T-cell (primary cell): ENCODE measurements around the gene AGTRAP. TPM values are rescaled to one million over a fixed set of nuclear protein-coding genes. Genes with fewer than 3 reads are reported as not detected.

ENCODE experiments used
- ATAC-seq, 4 experiments: fragments of 200-7000 bp in 3 of 4; fragments of 150-1000 bp in 1 of 4; cut with Tn5 transposase; replicated peaks in 1 of 4; 1 replicate in 3 of 4; 2 replicates in 1 of 4; pipeline ENCODE4 v1.10.0; 2021; ENCODE audit warnings: moderate library complexity in 3 of 4, mild to moderate bottlenecking in 2 of 4, moderate number of reproducible peaks in 1 of 4
- CTCF ChIA-PET, 2 donors: fragments of 300-600 bp; sonication (Branson Sonifier 250); formaldehyde crosslinking; loops; one replicate each; lab custom pipeline; 2022; ENCODE audit warnings: antibody characterized with exemption in 2 of 2; lab: Charles Lee
- POLR2A ChIA-PET, 2 donors: fragments of 300-600 bp; sonication (Branson Sonifier 250); formaldehyde crosslinking; loops; one replicate each; lab custom pipeline; 2022; ENCODE audit warnings: antibody characterized with exemption in 2 of 2; lab: Charles Lee
- DNase-seq, 35 experiments: peaks; one replicate each; pipeline versions ENCODE4 v3.0.0 to v3.0.0-alpha.2; 2013 to 2023
- H3K27ac ChIP-seq: one replicate; pipeline ENCODE4 v1.5.1; 2013; ENCODE audit warnings: low read length
- H3K27me3 ChIP-seq, 2 experiments: replicated peaks in 1 of 2; 1 replicate in 1 of 2; 2 replicates in 1 of 2; pipeline versions ENCODE4 v1.6.1 to v1.7.0; 2013; ENCODE audit warnings: low read length in 1 of 2, mixed read lengths in 1 of 2; ENCODE audit not compliant: control insufficient read depth in 2 of 2, insufficient read depth in 2 of 2; ENCODE audit errors: extremely low read depth in 1 of 2
- H3K36me3 ChIP-seq, 2 donors: 1 replicate in 1 of 2; 2 replicates in 1 of 2; pipeline versions ENCODE4 v1.6.1 to v1.7.0; 2013; ENCODE audit warnings: low read length in 1 of 2; ENCODE audit not compliant: control insufficient read depth in 2 of 2, insufficient read depth in 1 of 2; ENCODE audit errors: extremely low read depth in 1 of 2
- H3K4me1 ChIP-seq, 2 experiments: 1 replicate in 1 of 2; 2 replicates in 1 of 2; pipeline versions ENCODE4 v1.6.1 to v1.7.0; 2013; ENCODE audit warnings: low read length in 2 of 2, mixed read lengths in 1 of 2; ENCODE audit not compliant: insufficient read depth in 2 of 2, control insufficient read depth in 1 of 2; ENCODE audit errors: extremely low read depth in 1 of 2
- H3K4me3 ChIP-seq, 2 donors: 1 replicate in 1 of 2; 2 replicates in 1 of 2; pipeline versions ENCODE4 v1.5.1 to v1.7.0; 2013; ENCODE audit warnings: mild to moderate bottlenecking in 2 of 2, low read length in 1 of 2, moderate library complexity in 1 of 2; ENCODE audit not compliant: control insufficient read depth in 1 of 2; ENCODE audit errors: extremely low read depth in 1 of 2
- H3K9me3 ChIP-seq: 2 replicates; pipeline ENCODE4 v1.7.0; 2013
- H3K27ac Mint-ChIP-seq, 2 donors: one replicate each; pipeline ENCODE4 v1.8.0; 2020 to 2021; ENCODE audit warnings: mild to moderate bottlenecking in 2 of 2, mixed read lengths in 2 of 2
- H3K27me3 Mint-ChIP-seq, 2 donors: one replicate each; pipeline ENCODE4 v1.8.0; 2021 to 2022; ENCODE audit warnings: mixed read lengths in 2 of 2
- H3K36me3 Mint-ChIP-seq: one replicate; pipeline ENCODE4 v1.8.0; 2021; ENCODE audit warnings: mixed read lengths
- H3K4me1 Mint-ChIP-seq, 3 donors: one replicate each; pipeline ENCODE4 v1.8.0; 2020 to 2022; ENCODE audit warnings: mixed read lengths in 3 of 3, mild to moderate bottlenecking in 1 of 3
- H3K4me3 Mint-ChIP-seq, 3 donors: one replicate each; pipeline ENCODE4 v1.8.0; 2020 to 2022; ENCODE audit warnings: mild to moderate bottlenecking in 3 of 3, mixed read lengths in 3 of 3, moderate library complexity in 3 of 3
- H3K9me3 Mint-ChIP-seq, 3 donors: one replicate each; pipeline ENCODE4 v1.8.0; 2020 to 2022; ENCODE audit warnings: mixed read lengths in 3 of 3
- WGBS: methylation state at CpG from one replicate; pipeline ENCODE4 v1.1.5; 2013; ENCODE audit warnings: missing lambda C conversion rate; ENCODE audit not compliant: insufficient coverage; 5-methylcytosine and 5-hydroxymethylcytosine counted together
- total RNA-seq, 35 experiments: library from RNA in 6 of 35; stranded (reverse) in 6 of 35; fragments of 120-200 nt in 1 of 35; gene quantifications; one replicate each; pipeline versions ENCODE4 v1.2.1 to v1.2.4 and lab custom pipeline; 2013 to 2026

Gene AGTRAP
- total RNA-seq, 5 donors from 2014 or later (not counting 1 experiment from before 2014, with no cell fraction given): 15.8 to 30.4 (median 19.5) TPM

GRCh38 chr1:11714831-11715575 is 20.9 kb upstream of the AGTRAP start:
- H3K27me3 ChIP-seq: peaks cover 0 to 15% of the 10 kb centered on the region in 2 experiments
- H3K9me3 ChIP-seq: no peaks in the 10 kb centered on the region
- H3K4me3 ChIP-seq: no peak overlapping the region
- H3K36me3 Mint-ChIP-seq: no peaks in the 10 kb centered on the region
- ChIA-PET POLR2A (no interaction called here), CTCF (interaction anchor here in 1 of 2 donors (1.0 kb wide), 2 partner anchors 62 to 65 kb away, joined by 3 read pairs; no protein-coding TSS in a partner anchor)
- peaks cover 0 to 21% of the 10 kb centered on the region in 2 experiments for H3K4me1 ChIP-seq
- no peaks in the 10 kb centered on the region for H3K9me3 Mint-ChIP-seq
- H3K27me3 Mint-ChIP-seq: peaks cover 0 to 1% of the 10 kb centered on the region in 2 donors
- WGBS: 92% methylated on average over 16 of the region's 24 CpGs
- peaks cover 12 to 14% (median 13%) of the 10 kb centered on the region in 3 donors for H3K4me1 Mint-ChIP-seq
- DNase-seq: no peak
- no peak overlapping the region for H3K4me3 Mint-ChIP-seq
- H3K36me3 ChIP-seq: no peaks in the 10 kb centered on the region
- H3K27ac ChIP-seq: no peak overlapping the region
- no peak for ATAC-seq
- no peak overlapping the region for H3K27ac Mint-ChIP-seq

DNA sequence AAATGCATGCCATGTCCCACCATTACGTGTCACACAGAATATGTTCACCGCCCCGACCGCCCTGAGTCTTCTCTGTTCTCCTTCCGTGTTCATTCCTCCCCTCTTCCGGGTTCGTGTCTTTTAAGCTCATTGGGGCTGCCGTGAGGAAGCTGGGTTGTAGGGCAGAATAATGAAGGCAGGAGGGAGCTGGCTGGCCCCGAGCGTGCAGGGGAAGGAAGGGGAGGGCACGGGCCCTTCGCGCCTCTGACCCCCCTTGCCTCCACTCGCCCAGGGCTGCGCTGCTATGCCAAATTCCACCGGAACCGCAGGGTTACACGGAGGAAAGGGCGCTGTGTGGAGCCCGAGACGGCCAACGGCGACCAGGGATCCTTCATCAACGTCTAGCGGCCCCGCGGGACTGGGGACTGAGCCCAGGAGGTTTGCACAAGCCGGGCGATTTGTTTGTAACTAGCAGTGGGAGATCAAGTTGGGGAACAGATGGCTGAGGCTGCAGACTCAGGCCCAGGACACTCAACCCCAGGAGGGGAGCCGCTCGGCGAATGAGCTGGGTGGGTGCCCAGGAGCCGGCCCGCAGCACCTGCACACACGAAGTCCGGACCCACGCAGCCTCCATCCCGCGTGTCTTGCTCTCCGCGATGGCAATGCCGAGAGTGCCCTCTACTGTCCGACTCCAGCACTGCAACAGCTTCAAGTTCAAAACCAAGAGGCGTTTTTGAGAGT is 16.5 kb upstream of the AGTRAP start:
- Mint-ChIP-seq H3K36me3 (no peaks in the 10 kb centered on the region), H3K4me3 (peak overlapping the region; percentile 79 to 88 (median 83)), H3K27me3 (no peaks in the 10 kb centered on the region), H3K4me1 (peaks cover 12 to 15% (median 14%) of the 10 kb centered on the region in 3 donors), H3K9me3 (no peaks in the 10 kb centered on the region), H3K27ac (peak overlapping the region; percentile 95)
- peak overlapping the region; percentile 61 to 65 for H3K4me3 ChIP-seq
- DNase-seq (peak; percentile 67 to 94 (median 83)), ATAC-seq (peak; percentile 89 to 92 (median 91))
- H3K27ac ChIP-seq: peak overlapping the region; percentile 85
- no peaks in the 10 kb centered on the region for H3K27me3 ChIP-seq
- no peaks in the 10 kb centered on the region for H3K36me3 ChIP-seq
- H3K4me1 ChIP-seq: peaks cover 0 to 19% of the 10 kb centered on the region in 2 experiments
- POLR2A ChIA-PET: interaction anchor here (0.6 to 0.8 kb wide), 4 partner anchors 12 to 344 kb away, joined by 3 to 12 read pairs (median 8); partner anchors contain the start of gene FBXO6 (in 1 of the 2)
- WGBS: 0% methylated on average over 21 of the region's 44 CpGs
- CTCF ChIA-PET: interaction anchor here (0.6 to 3.0 kb wide), 17 partner anchors 11 to 682 kb away, joined by 3 to 56 read pairs (median 4); partner anchors contain the start of genes AGTRAP (in 1 of the 2), FBXO2 (in 1 of the 2), FBXO44 (in 1 of the 2) and FBXO6 (in 1 of the 2)
- H3K9me3 ChIP-seq: no peaks in the 10 kb centered on the region

GRCh38 chr1:11720033-11720376 is 15.9 kb upstream of the AGTRAP start:
- H3K4me3 ChIP-seq: peak overlapping the region; percentile 61 to 65
- no peak for ATAC-seq
- CTCF ChIA-PET: interaction anchor here (0.6 to 3.0 kb wide), 12 partner anchors 11 to 478 kb away, joined by 3 to 56 read pairs (median 6); partner anchors contain the start of genes AGTRAP (in 1 of the 2), FBXO2 (in 1 of the 2), FBXO44 (in 1 of the 2) and FBXO6 (in 1 of the 2)
- H3K4me3 Mint-ChIP-seq: peak overlapping the region; percentile 79 to 88 (median 83)
- H3K27me3 Mint-ChIP-seq: no peaks in the 10 kb centered on the region
- no peaks in the 10 kb centered on the region for H3K27me3 ChIP-seq
- no peaks in the 10 kb centered on the region for H3K9me3 Mint-ChIP-seq
- no peaks in the 10 kb centered on the region for H3K36me3 Mint-ChIP-seq
- peak overlapping the region; percentile 85 for H3K27ac ChIP-seq
- peak overlapping the region; percentile 95 for H3K27ac Mint-ChIP-seq
- H3K4me1 Mint-ChIP-seq: peaks cover 12 to 18% (median 14%) of the 10 kb centered on the region in 3 donors
- POLR2A ChIA-PET: interaction anchor here (0.6 to 0.8 kb wide), 3 partner anchors 56 to 344 kb away, joined by 3 to 12 read pairs (median 11); partner anchors contain the start of gene FBXO6 (in 1 of the 2)
- no peaks in the 10 kb centered on the region for H3K9me3 ChIP-seq
- DNase-seq: no peak
- no peaks in the 10 kb centered on the region for H3K36me3 ChIP-seq
- peaks cover 0 to 19% of the 10 kb centered on the region in 2 experiments for H3K4me1 ChIP-seq
- 88% methylated on average over 6 of the region's 12 CpGs for WGBS

DNA sequence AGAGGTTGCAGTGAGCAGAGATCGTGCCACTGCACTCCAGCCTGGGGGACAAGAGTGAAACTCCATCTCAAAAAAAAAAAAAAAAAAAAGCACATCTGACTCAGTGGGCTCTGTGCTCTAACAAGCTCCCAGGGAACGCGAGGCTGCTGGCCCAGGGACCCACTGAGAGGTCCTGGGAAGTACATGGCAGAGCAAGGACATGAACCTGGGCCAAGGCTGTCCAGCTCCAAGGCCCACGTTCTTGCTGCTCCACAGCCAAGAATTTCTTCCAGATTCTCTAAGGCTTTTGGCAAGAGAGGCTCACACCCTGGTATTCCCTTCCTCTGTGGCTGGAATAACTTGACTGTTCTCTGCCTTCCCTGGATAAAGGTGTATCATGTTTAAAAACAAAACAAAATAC is 15.4 kb upstream of the AGTRAP start:
- no peak for DNase-seq
- H3K4me1 Mint-ChIP-seq: peaks cover 16 to 23% (median 17%) of the 10 kb centered on the region in 3 donors
- no peaks in the 10 kb centered on the region for H3K27me3 Mint-ChIP-seq
- H3K36me3 Mint-ChIP-seq: no peaks in the 10 kb centered on the region
- Histone ChIP-seq H3K4me1 (peaks cover 0 to 24% of the 10 kb centered on the region in 2 experiments), H3K36me3 (no peaks in the 10 kb centered on the region), H3K9me3 (no peaks in the 10 kb centered on the region), H3K4me3 (no peak overlapping the region), H3K27ac (no peak overlapping the region), H3K27me3 (no peaks in the 10 kb centered on the region)
- ChIA-PET POLR2A (no interaction called here), CTCF (interaction anchor here (0.6 to 3.0 kb wide), 10 partner anchors 10 to 399 kb away, joined by 3 to 56 read pairs (median 6); partner anchors contain the start of genes AGTRAP (in 1 of the 2), FBXO2 (in 1 of the 2), FBXO44 (in 1 of the 2) and FBXO6 (in 1 of the 2))
- no peak overlapping the region for H3K27ac Mint-ChIP-seq
- 86% methylated on average over 3 of the region's 4 CpGs for WGBS
- no peak for ATAC-seq
- no peak overlapping the region for H3K4me3 Mint-ChIP-seq
- H3K9me3 Mint-ChIP-seq: no peaks in the 10 kb centered on the region

- no peak overlapping the region for H3K4me3 ChIP-seq
- DNase-seq (no peak), ATAC-seq (no peak)
- POLR2A ChIA-PET: no interaction called here
- Mint-ChIP-seq H3K27ac (no peak overlapping the region), H3K4me1 (peaks cover 19 to 28% (median 22%) of the 10 kb centered on the region in 3 donors), H3K4me3 (no peak overlapping the region), H3K36me3 (no peaks in the 10 kb centered on the region), H3K9me3 (no peaks in the 10 kb centered on the region), H3K27me3 (no peaks in the 10 kb centered on the region)
- 86% methylated on average over 1 of the region's 4 CpGs for WGBS
- no peaks in the 10 kb centered on the region for H3K36me3 ChIP-seq
- H3K9me3 ChIP-seq: no peaks in the 10 kb centered on the region
- H3K27me3 ChIP-seq: no peaks in the 10 kb centered on the region
- H3K4me1 ChIP-seq: peaks cover 2 to 29% of the 10 kb centered on the region in 2 experiments
- no peak overlapping the region for H3K27ac ChIP-seq
- CTCF ChIA-PET: interaction anchor here in 1 of 2 donors (0.6 to 3.0 kb wide), 5 partner anchors 24 to 69 kb away, joined by 3 to 56 read pairs (median 3); partner anchors contain the start of genes FBXO2, FBXO44 and FBXO6
These were observed 14.6 kb upstream of the AGTRAP start for GRCh38 chr1:11721311-11721710.
